ENCODE data around the gene TEX14.
A peak's percentile ranks its signal among the peaks of the same experiment; 100 is the strongest.

The TEX14 gene

GRCh38 chr17:58541249-58541648 lies 150.6 kb downstream of the TEX14 start:
- peak in 1 of 2 experiments; percentile 57 for DNase-seq (ENCODE audit: low read depth in 1 of 2, low spot score in 1 of 2)
- in situ Hi-C loops (cut with HindIII; ENCODE audit: low pct_unique_long_range_greater_than_20kb, low sequenced_read_pairs): no loop called here
- no peak for TF ChIP-seq JUND (IDR thresholded peaks at IDR 0.05; ENCODE audit: low read depth)

DNA sequence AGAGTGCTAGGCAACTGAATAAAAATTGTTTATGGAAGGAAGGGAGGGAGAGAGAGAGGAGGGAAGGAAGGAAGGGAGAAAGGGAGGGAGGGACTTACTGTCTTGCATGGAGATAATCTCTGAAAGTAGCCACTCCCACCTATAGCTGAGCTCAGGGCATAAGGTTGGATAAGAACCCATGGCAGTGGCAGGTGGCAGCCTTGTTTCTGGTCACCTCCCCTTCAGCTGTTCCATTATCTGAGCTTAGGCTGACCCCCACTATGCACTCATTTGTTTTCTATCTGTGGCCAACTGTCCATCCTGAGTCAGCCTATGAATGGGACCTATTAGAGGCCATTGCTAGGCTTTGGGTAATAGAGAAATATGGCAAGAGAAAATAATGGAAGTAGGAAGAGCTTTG lies 152.1 kb downstream of the TEX14 start:
- in situ Hi-C loops (cut with HindIII; ENCODE audit: low pct_unique_long_range_greater_than_20kb, low sequenced_read_pairs): no loop called here
- TF ChIP-seq JUND (IDR thresholded peaks at IDR 0.05; ENCODE audit: low read depth): no peak
- DNase-seq (ENCODE audit: low read depth in 1 of 2, low spot score in 1 of 2): no peak

DNA sequence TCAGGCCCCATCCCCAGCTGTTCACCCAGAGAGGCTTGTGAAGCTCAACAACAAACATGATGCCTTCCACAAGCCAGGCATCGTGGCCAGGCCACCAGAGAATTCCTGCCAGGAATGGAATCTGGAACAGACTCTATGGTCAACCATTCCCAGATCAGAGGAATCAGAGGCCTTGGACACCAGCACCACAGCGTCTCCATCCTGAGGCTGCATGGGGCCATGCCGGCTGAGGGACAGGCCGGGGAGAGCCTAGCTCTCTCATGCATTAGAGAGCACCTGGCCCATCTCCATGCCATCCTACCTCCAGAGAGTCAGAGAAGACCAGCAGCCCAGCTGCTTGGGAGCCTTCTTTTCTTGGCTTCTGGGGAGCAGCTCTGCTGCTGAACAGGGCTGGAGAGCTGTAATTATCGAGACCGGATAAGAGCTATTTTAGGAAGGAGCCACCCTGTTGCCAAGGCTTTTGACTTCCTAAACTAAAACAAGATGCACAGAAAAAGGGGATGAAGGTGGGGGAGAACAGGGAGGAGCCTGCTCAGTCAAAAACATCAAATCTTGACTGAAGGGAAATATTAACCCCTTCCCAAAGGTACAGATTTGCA lies 152.9 kb downstream of the TEX14 start:
- in situ Hi-C loops (cut with HindIII; ENCODE audit: low pct_unique_long_range_greater_than_20kb, low sequenced_read_pairs): no loop called here
- no peak for TF ChIP-seq JUND (IDR thresholded peaks at IDR 0.05; ENCODE audit: low read depth)
- DNase-seq (ENCODE audit: low read depth in 1 of 2, low spot score in 1 of 2): no peak

- TF ChIP-seq JUND (IDR thresholded peaks at IDR 0.05; ENCODE audit: low read depth): no peak
- DNase-seq (ENCODE audit: low read depth in 1 of 2, low spot score in 1 of 2): no peak
- in situ Hi-C loops (cut with HindIII; ENCODE audit: low pct_unique_long_range_greater_than_20kb, low sequenced_read_pairs): no loop called here
Measured at GRCh38 chr17:58537266-58537665, 154.6 kb downstream of the TEX14 start.

DNA sequence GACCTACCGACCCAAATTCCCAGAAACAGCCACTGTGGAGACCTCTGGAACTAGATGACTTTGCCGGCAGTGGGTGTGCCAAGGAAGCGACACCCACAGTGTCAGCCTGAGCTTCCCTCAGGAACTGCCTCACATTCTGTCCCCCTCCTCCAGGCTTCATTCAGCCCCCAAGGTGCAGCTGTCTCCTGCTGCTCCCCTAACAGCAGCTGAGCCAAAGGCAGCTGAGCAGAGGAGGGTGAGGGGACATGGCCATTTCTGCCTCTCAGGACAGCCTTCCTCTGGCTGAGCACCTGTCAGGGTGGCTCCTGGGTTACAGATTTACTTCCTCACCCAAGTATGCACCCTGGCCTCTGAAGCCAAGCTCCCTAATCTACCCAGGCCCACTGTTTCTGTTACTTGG lies 155.3 kb downstream of the TEX14 start:
- DNase-seq (ENCODE audit: low read depth in 1 of 2, low spot score in 1 of 2): no peak
- TF ChIP-seq JUND (IDR thresholded peaks at IDR 0.05; ENCODE audit: low read depth): no peak
- in situ Hi-C loops (cut with HindIII; ENCODE audit: low pct_unique_long_range_greater_than_20kb, low sequenced_read_pairs): no loop called here

GRCh38 chr17:58535431-58535830 lies 156.4 kb downstream of the TEX14 start:
- DNase-seq (ENCODE audit: low read depth in 1 of 2, low spot score in 1 of 2): no peak
- no peak for TF ChIP-seq JUND (IDR thresholded peaks at IDR 0.05; ENCODE audit: low read depth)
- in situ Hi-C loops (cut with HindIII; ENCODE audit: low pct_unique_long_range_greater_than_20kb, low sequenced_read_pairs): no loop called here

DNA sequence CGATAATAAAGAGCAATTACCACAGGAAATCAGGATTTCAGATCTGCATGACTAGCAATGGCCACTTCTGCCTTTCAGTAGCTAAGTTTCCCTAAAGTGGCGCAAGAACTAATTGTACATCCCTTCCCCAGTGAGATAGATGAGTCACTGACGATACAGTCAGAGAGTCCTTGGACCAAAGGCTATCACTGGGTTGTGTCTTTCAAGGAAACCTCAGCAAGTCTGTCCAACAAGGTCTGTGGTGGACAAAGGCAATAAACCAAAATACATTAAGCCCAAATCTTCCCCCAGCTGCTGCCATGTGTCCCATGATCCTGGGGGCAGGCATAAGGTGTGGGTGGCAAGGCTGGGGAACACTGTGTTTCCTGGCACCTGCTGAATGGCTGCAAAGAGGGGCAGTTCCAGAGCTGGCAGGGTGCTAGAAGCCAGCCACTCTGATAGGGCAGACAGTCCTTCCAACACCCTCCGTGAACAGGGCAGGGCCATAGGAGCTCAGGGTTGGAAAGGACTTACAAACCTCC lies 156.9 kb downstream of the TEX14 start:
- in situ Hi-C loops (cut with HindIII; ENCODE audit: low pct_unique_long_range_greater_than_20kb, low sequenced_read_pairs): no loop called here
- no peak for DNase-seq (ENCODE audit: low read depth in 1 of 2, low spot score in 1 of 2)
- no peak for TF ChIP-seq JUND (IDR thresholded peaks at IDR 0.05; ENCODE audit: low read depth)

DNA sequence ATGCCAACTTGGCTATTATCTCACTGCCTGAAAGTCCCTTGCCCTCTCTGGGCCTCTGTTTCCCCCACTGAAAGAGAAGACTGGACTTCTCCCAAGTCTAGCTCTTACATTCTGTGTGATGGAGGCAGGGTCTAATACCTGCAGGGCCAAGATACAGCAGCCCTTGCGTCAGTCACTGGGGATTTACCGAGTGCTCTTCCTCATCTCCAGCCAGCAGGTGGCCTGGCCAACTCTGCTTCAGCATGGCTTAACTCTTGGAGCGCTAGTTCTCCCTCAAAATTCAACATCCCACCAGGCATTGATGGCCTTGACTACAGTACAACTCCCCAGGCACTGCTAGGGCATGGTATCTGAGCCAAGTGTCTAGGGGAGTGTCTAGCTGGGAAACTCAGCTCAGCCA lies 157.5 kb downstream of the TEX14 start:
- TF ChIP-seq JUND (IDR thresholded peaks at IDR 0.05; ENCODE audit: low read depth): no peak
- DNase-seq (ENCODE audit: low read depth in 1 of 2, low spot score in 1 of 2): peak in 1 of 2 experiments; percentile 19
- in situ Hi-C loops (cut with HindIII; ENCODE audit: low pct_unique_long_range_greater_than_20kb, low sequenced_read_pairs): no loop called here

DNA sequence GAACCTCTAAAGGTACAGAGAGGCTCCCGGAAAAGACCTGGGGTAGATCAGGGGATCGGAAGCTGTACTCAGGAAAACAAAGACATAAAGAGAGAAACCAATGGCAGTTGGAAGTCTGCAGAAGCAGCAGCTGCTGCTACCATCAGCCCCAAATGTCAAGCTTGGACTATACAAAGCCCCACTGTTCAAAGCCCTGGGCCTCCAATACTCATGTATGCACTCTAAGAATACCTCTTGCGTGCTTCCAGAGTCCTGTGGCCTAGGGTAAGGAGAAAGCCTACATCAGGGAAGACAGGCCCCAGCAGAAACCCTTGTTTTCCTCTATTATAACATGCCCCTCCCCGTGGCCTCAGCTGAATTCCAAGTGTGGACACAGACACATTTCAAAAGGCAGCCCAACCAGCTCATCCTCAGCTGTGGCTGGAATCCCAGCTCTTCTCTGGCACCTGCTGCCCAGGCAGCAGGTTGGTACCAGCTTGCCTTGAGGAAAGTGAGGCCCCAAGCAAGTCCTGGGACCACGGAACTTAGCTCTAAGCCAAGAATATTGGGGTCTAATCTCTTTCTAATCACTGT lies 158.1 kb downstream of the TEX14 start:
- in situ Hi-C loops (cut with HindIII; ENCODE audit: low pct_unique_long_range_greater_than_20kb, low sequenced_read_pairs): no loop called here

GRCh38 chr17:58532555-58532951 lies 159.3 kb downstream of the TEX14 start:
- no peak for TF ChIP-seq JUND (IDR thresholded peaks at IDR 0.05; ENCODE audit: low read depth)
- no peak for DNase-seq (ENCODE audit: low read depth in 1 of 2, low spot score in 1 of 2)
- in situ Hi-C loops (cut with HindIII; ENCODE audit: low pct_unique_long_range_greater_than_20kb, low sequenced_read_pairs): no loop called here

More for the DNA sequence above, 158.1 kb downstream of the TEX14 start:
- DNase-seq (ENCODE audit: low read depth in 1 of 2, low spot score in 1 of 2): no peak
- no peak for TF ChIP-seq JUND (IDR thresholded peaks at IDR 0.05; ENCODE audit: low read depth)

DNA sequence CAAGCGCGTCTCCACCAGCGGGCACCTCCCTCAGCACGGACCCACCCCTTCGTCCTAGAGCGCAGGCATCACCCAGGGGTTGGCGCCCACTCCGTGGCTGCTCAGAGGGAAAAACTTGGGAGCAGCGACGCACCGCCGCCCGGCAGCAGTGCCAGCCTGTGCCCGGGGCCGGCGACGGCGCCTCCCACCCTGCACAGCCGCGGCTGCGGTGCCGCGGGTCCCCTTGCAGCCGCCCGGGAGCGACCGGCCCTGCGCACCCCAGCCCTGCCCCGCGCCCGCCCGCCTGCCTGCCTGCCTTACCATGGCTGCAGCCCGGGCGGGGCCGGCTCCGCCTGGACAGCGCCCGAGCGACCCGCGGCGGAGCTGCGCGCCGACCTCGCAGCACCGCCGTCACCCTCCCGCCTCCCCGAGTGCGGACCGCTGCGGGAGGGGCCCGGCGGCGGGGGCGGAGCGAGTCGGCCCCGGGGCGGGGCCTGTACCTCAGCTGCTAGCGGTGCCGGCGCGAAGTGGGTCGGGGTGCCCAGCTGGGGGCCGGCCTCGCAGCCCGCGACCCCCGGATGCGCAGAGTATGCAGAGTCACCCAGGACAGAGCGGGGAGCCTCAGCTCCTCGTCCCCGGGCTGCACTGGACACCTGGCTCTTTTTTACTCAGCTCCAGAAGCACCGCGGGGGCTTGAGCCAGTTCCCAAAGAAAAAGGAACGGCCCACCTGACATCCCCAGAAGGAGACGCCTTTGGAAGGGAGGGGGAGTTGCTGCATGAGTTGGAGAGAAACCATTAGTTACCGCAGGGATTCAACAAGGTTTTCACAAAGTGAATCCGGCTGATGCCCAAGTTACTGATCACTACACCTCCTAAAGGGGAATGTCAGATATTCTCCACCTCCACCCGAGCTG lies 159.9 kb downstream of the TEX14 start:
- no peak for TF ChIP-seq JUND (IDR thresholded peaks at IDR 0.05; ENCODE audit: low read depth)
- in situ Hi-C loops (cut with HindIII; ENCODE audit: low pct_unique_long_range_greater_than_20kb, low sequenced_read_pairs): no loop called here
- DNase-seq (ENCODE audit: low read depth in 1 of 2, low spot score in 1 of 2): peak; percentile 75 to 79

- in situ Hi-C loops (cut with HindIII; ENCODE audit: low pct_unique_long_range_greater_than_20kb, low sequenced_read_pairs): no loop called here
- DNase-seq (ENCODE audit: low read depth in 1 of 2, low spot score in 1 of 2): no peak
- no peak for TF ChIP-seq JUND (IDR thresholded peaks at IDR 0.05; ENCODE audit: low read depth)
Measured at GRCh38 chr17:58531122-58531521, 160.7 kb downstream of the TEX14 start.

DNA sequence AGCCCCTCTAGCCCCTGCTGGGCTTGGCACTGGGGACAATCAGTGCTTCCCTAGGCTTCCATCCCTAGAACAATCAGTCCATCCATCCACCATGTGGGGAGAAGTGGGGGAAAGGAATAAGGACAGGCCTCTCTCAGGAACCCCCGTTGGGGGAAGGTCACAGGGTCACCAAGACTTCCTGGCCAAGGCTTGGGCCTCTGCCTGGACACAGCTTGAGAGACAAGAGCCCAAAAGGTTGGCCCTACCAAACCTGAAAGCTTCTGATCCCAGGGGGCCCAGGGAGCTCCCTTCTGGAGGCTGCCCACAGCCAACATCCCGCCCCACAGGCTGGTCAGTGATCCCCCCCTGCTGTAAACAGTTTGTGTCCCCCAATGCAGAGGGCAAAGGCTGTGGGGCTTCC lies 161.2 kb downstream of the TEX14 start:
- in situ Hi-C loops (cut with HindIII; ENCODE audit: low pct_unique_long_range_greater_than_20kb, low sequenced_read_pairs): no loop called here
- no peak for TF ChIP-seq JUND (IDR thresholded peaks at IDR 0.05; ENCODE audit: low read depth)
- no peak for DNase-seq (ENCODE audit: low read depth in 1 of 2, low spot score in 1 of 2)

All from T47D (cell line).